HTERT RPE-1 (cell line): ENCODE results near the gene AS3MT.
"Not testable (repeated sequence)": the region's sequence is repeated elsewhere in the genome, so short reads cannot be mapped to it uniquely, and the experiment has no call there.

Experiments
- in situ Hi-C: fragments of 300-500 bp; cut with MboI; formaldehyde crosslinking; loops from 4 replicates; pipeline ENCODE4 v1.14.3; 2020; ENCODE audit warnings: low sequenced_read_pairs

AS3MT gene

GRCh38 chr10:102855731-102856436 lies 13.4 kb upstream of the AS3MT start:
- in situ Hi-C loops = not testable (repeated sequence)

- in situ Hi-C loops = no loop called here
These were observed 12.4 kb upstream of the AS3MT start for GRCh38 chr10:102856758-102857424.

- in situ Hi-C loops = no loop called here
These were observed 9.4 kb upstream of the AS3MT start for GRCh38 chr10:102859911-102860310.

DNA sequence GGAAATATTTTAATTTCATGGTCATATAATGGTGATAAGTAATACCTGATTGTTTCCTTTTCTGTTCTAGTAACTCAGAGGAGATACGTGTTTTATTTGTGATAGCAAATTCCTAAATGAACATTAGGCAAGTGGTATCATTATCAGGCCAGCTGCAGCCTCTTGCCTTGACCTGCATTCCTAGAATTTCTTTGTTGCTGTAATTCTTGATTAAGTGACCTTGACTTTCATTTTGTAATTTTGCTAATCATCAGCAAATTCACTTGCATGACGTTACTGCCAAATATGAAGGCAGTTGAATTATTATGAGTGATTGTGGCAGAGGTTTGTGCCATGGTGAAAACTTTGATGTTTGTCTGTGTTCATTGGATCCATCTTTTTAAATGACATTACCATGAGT lies 5.6 kb upstream of the AS3MT start:
- in situ Hi-C loops = no loop called here

- in situ Hi-C loops = no loop called here
These were observed 3.6 kb upstream of the AS3MT start for GRCh38 chr10:102865620-102866019.

DNA sequence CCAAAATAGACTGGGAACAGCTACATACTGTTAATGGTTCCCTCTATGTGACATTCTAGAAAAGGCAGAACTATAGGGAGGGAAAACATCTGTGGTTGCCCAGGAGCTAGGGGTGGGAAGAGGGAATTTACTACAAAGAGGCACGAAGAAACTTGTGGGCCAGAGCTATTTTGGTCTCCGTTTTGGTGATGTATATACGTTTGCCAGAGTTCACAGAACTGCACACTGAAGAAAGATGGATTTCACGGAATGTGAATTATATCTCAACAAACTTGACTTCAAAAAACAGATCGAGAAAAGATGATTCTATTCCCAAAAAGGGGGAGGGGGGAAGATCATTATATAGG lies 386 bp upstream of the AS3MT start:
- in situ Hi-C loops = no loop called here

GRCh38 chr10:102870221-102870620 lies 951 bp downstream of the AS3MT start:
- in situ Hi-C loops = no loop called here

- in situ Hi-C loops = no loop called here
These were observed 2.9 kb downstream of the AS3MT start for GRCh38 chr10:102872163-102872562.

DNA sequence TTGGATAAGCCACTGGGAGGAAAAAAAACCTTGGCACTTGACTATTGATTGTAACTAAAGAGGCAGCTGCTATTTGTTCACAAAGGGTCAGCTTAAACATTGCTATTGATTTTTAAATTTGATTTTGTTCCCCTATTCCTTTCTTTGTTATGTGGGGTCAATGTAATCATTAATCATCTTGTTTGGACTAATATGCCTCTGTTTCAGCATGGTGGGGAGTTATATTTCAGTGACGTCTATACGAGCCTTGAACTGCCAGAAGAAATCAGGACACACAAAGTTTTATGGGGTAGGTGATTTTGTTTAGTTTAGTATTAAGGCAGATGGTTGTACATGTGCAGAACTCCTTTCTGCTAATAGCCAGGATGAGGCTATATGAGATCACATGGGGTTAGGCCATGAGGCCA lies 7.5 kb downstream of the AS3MT start:
- in situ Hi-C loops = no loop called here

DNA sequence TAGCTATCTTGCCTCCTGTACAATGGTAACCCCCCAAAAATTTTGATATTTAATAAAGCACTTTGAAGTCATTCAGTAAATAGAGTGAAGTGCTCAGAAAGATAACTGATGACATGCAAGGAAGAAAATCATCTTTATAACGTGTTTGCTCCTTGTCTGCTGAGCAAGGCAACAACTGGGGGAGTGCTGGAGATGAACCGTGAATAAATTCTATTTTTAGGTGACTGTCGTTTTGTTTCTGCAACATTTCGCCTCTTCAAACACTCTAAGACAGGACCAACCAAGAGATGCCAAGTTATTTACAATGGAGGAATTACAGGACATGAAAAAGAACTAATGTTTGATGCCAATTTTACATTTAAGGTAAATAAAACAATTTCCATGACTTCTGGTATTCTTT lies 9.4 kb downstream of the AS3MT start:
- in situ Hi-C loops = no loop called here

DNA sequence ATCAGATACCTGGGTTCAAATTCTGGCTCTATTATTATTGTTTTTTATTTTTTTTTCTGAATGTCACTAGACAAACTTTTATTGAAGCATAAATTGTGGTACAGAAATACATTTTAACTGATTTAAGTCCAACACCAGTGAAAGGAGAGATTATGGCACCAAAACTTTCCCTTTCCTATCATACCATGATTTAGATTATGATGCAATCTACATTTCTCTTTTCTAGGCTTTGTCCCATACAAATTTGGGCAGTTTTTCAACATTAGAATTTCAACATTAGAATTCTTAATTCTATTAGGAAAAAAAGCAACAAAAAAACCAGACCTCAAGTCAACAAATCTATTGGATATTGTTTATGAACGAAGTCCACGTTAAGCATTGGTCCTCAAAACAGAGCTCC lies 11.0 kb downstream of the AS3MT start:
- in situ Hi-C loops = no loop called here

- in situ Hi-C loops = no loop called here
These were observed 18.8 kb downstream of the AS3MT start for GRCh38 chr10:102888048-102888447.

DNA sequence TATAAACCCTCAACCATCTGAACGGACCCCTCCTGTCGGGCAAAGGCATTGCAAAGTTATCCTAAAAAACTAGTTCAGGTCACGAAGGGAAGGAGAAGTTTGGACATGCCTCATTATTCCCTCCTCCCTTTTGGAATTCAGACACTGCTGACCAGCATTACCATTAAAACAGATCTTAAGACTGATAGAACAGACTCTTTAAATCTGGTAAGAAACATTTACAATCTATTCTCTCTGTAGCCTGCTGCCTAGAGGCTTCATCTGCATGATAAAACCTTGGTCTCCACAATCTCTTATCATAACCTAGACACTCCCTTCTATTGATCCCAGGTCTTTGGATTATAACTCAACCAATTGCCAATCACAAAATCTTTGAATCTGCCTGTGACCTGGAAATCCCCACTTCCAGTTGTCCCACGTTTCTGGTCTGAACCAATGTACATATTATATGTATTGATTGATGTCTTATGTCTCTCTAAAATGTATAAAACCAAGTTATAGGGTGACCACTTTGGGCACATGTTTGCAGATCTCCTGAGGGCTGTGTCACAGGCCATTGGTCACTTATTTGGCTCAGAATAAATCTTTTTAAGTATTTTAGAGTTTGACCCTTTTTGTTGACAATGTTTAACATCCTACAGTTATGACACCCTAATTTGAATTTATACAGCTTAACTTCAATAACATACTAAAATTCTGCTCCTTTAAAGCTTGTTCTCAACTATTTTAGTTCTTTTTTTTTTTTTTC lies 25.4 kb downstream of the AS3MT start:
- in situ Hi-C loops = no loop called here

GRCh38 chr10:102900006-102900405 lies 30.7 kb downstream of the AS3MT start:
- in situ Hi-C loops = no loop called here

DNA sequence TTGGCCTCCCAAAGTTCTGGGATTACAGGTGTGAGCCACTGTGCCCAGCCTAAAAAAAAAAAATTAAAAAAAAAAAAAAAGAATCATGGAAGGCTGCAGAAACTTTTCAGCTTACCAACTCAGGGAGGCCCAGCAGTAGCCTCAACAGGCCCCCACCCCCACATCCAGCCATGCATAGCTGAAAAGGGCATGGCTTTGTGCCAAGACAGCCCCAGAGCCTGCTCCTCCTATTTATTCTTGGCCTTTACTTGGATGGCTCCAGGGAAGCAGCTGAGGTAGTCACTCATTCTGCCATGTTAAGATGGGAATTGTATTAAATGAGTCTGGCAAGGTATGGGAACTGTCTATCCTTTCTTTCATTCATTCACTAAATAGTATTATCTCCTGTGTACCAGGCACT lies 35.1 kb downstream of the AS3MT start:
- in situ Hi-C loops = no loop called here

DNA sequence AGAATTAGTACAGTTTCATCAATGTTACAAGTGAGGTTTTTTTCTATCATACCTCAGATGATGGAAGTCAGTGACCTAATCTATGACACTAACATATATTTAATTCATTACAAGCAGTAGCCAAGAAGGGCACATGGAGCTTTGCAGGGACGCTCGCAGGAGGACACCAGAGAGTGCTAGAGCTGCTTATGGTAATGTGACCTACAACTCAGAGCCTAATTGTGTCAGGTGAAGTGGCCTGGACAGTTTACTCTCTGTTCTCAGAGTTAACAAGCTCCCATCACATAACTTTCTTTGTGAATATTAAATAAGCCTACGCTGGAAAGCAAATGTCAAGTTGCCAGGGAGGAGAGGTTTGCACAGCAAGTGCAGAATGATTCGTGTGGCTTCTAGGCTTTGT lies 37.2 kb downstream of the AS3MT start:
- in situ Hi-C loops = no loop called here

DNA sequence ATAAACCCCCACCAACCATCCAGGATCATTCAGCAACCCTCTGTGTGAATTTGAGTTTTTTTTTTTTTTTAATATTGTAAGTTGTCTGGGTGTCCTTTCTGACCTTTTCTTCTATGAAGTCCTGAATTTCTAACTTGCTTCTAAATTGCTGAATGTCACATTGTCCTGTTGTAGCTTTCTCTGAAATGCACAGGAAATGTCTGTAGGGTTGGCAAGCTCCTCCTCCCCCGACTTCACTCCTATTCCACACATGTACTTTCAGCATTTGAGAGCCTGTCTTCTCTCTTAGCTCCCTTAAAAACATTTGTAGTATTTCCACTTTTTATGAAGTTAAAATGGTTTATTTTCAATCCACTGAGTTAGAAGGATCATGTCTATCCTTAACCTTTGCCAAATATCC lies 45.5 kb downstream of the AS3MT start:
- in situ Hi-C loops = no loop called here

DNA sequence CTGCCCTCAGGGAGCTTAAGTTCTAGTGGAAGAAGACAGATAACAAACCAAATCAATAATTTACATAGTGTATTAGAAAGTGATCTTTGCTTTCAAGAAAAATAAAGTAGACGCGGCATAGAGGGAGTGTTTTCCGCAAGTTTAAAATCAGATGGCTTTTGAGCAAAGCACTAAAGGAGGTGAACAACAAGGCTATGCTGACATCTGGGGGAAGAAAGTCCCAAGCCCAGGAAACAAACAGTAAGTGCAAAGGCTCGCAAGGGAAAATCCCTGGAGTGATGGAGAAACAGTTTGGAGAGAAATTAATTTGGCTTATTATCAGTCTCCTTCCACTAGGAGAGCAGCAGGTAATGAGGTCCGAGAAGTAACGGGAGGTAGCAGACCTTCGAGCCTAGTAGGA lies 46.9 kb downstream of the AS3MT start:
- in situ Hi-C loops = no loop called here

GRCh38 chr10:102917314-102917961 lies 48.2 kb downstream of the AS3MT start:
- in situ Hi-C loops = no loop called here

GRCh38 chr10:102917962-102918816 lies 48.9 kb downstream of the AS3MT start, which contains the start of gene CNNM2:
Gene CNNM2 (plus strand): TSS chr10:102918294. CDS start chr10:102918481, 187 bp downstream.
- in situ Hi-C loops = no loop called here

DNA sequence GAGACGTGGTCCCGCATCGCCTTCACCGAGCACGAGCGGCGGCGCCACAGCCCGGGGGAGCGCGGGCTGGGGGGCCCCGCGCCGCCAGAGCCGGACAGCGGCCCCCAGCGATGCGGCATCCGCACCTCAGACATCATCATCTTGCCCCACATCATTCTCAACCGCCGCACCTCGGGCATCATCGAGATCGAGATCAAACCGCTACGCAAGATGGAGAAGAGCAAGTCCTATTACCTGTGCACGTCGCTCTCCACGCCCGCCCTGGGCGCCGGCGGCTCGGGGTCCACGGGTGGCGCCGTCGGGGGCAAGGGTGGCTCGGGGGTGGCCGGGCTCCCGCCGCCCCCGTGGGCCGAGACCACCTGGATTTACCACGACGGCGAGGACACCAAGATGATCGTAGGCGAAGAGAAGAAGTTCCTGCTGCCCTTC lies 49.6 kb downstream of the AS3MT start:
- in situ Hi-C loops = no loop called here
